GM23338 (cell line): ENCODE measurements around the gene PIK3AP1. TPM values are rescaled to one million over a fixed set of nuclear protein-coding genes. Genes with fewer than 3 reads are reported as not detected.

ENCODE experiments used
- ATAC-seq: fragments of 200-7000 bp; cut with Tn5 transposase; 3 replicates; pipeline ENCODE4 v1.9.1; 2020
- DNase-seq: peaks from one replicate; pipeline ENCODE4 v3.0.0-alpha.2; 2015; ENCODE audit warnings: low spot score
- H2AFZ ChIP-seq: fragments of 200-600 bp; sonication (generic); 2 replicates; pipeline ENCODE4 v1.8.0; 2016; ENCODE audit warnings: antibody characterized with exemption, mild to moderate bottlenecking, moderate library complexity
- H3F3A ChIP-seq: fragments of 200-600 bp; sonication (generic); replicated peaks from 2 replicates; pipeline ENCODE4 v1.8.0; 2017; ENCODE audit warnings: antibody characterized with exemption, mixed run types, low read depth
- H3K27ac ChIP-seq: fragments of 200-600 bp; sonication (generic); 2 replicates; pipeline ENCODE4 v1.6.1; 2016; ENCODE audit warnings: low read depth
- H3K27me3 ChIP-seq: fragments of 200-600 bp; sonication (generic); 2 replicates; pipeline ENCODE4 v1.8.0; 2016; ENCODE audit warnings: mild to moderate bottlenecking, mixed run types, moderate library complexity; ENCODE audit not compliant: insufficient read depth
- H3K36me3 ChIP-seq: fragments of 200-600 bp; sonication (generic); 2 replicates; pipeline ENCODE4 v1.8.0; 2016; ENCODE audit warnings: mild to moderate bottlenecking; ENCODE audit not compliant: insufficient read depth
- H3K4me1 ChIP-seq: fragments of 200-600 bp; sonication (generic); 2 replicates; pipeline ENCODE4 v1.8.0; 2016; ENCODE audit warnings: mild to moderate bottlenecking, moderate library complexity; ENCODE audit not compliant: insufficient read depth
- H3K4me2 ChIP-seq: fragments of 200-600 bp; sonication (generic); 2 replicates; pipeline ENCODE4 v1.7.1; 2017; ENCODE audit warnings: mixed run types
- H3K4me3 ChIP-seq: fragments of 200-600 bp; sonication (generic); 2 replicates; pipeline ENCODE4 v1.6.1; 2016; ENCODE audit warnings: mixed run types
- H3K79me2 ChIP-seq: fragments of 200-600 bp; sonication (generic); replicated peaks from 2 replicates; pipeline ENCODE4 v1.8.0; 2017; ENCODE audit warnings: mild to moderate bottlenecking; ENCODE audit not compliant: insufficient read depth
- H3K9me2 ChIP-seq: fragments of 200-600 bp; sonication (generic); 2 replicates; pipeline ENCODE4 v1.8.0; 2017; ENCODE audit not compliant: insufficient read depth
- H4K20me1 ChIP-seq: fragments of 200-600 bp; sonication (generic); replicated peaks from 2 replicates; pipeline ENCODE4 v1.8.0; 2017; ENCODE audit warnings: mild to moderate bottlenecking; ENCODE audit not compliant: insufficient read depth
- H3K27ac Mint-ChIP-seq: 2 replicates; pipeline ENCODE4 v1.8.0; 2020; ENCODE audit warnings: inconsistent platforms, mild to moderate bottlenecking, moderate library complexity, mixed read lengths
- H3K27me3 Mint-ChIP-seq: 3 replicates; pipeline ENCODE4 v1.8.0; 2022; ENCODE audit warnings: low read depth, mild to moderate bottlenecking, moderate library complexity, mixed read lengths, inconsistent platforms; ENCODE audit not compliant: insufficient read depth, poor library complexity
- H3K36me3 Mint-ChIP-seq: 3 replicates; pipeline ENCODE4 v1.8.0; 2021; ENCODE audit warnings: low read depth, mild to moderate bottlenecking, inconsistent platforms, moderate library complexity, mixed read lengths
- H3K4me1 Mint-ChIP-seq: 3 replicates; pipeline ENCODE4 v1.8.0; 2020; ENCODE audit warnings: mild to moderate bottlenecking, inconsistent platforms, mixed read lengths
- H3K4me3 Mint-ChIP-seq: 3 replicates; pipeline ENCODE4 v1.8.0; 2021; ENCODE audit warnings: moderate library complexity, mild to moderate bottlenecking, inconsistent platforms, mixed read lengths
- H3K9me3 Mint-ChIP-seq: 3 replicates; pipeline ENCODE4 v1.8.0; 2020; ENCODE audit warnings: moderate library complexity, mild to moderate bottlenecking, inconsistent platforms, mixed read lengths
- CREB1 ChIP-seq: fragments of 250-450 bp; sonication (Bioruptor Pico); IDR thresholded peaks from 2 replicates; pipeline ENCODE4 v1.5.0; 2020; ENCODE audit warnings: low read depth, mild to moderate bottlenecking, moderate library complexity
- EZH2 ChIP-seq: fragments of 200-600 bp; sonication (generic); IDR thresholded peaks from one replicate; pipeline ENCODE4 v1.8.0; 2017; ENCODE audit warnings: antibody characterized with exemption, mild to moderate bottlenecking, low read depth; ENCODE audit not compliant: unreplicated experiment
- EZH2phosphoT487 ChIP-seq: fragments of 200-600 bp; sonication (generic); IDR thresholded peaks from one replicate; pipeline ENCODE4 v1.8.1; 2018; ENCODE audit warnings: antibody characterized with exemption; ENCODE audit not compliant: unreplicated experiment
- JUNB ChIP-seq: IDR thresholded peaks from one replicate; pipeline ENCODE4 v1.6.1; 2016; ENCODE audit warnings: antibody characterized with exemption; ENCODE audit not compliant: unreplicated experiment
- NANOG ChIP-seq: IDR thresholded peaks from 2 replicates; pipeline ENCODE4 v1.6.1; 2016; ENCODE audit warnings: antibody characterized with exemption, borderline replicate concordance
- POLR2AphosphoS5 ChIP-seq: IDR thresholded peaks from 2 replicates; pipeline ENCODE4 v1.6.1; 2016; ENCODE audit warnings: antibody characterized with exemption, low read depth
- STAT1 ChIP-seq: IDR thresholded peaks from one replicate; pipeline ENCODE4 v1.6.1; 2016; ENCODE audit warnings: antibody characterized with exemption; ENCODE audit not compliant: unreplicated experiment
- ZNF114 ChIP-seq: fragments of 250-450 bp; sonication (Bioruptor Pico); IDR thresholded peaks from 2 replicates; pipeline ENCODE4 v1.5.0; 2020; ENCODE audit warnings: mild to moderate bottlenecking, moderate library complexity
- ZNF331 ChIP-seq: fragments of 250-450 bp; sonication (Bioruptor Pico); IDR thresholded peaks from 2 replicates; pipeline ENCODE4 v1.5.0; 2020; ENCODE audit warnings: low read depth, mild to moderate bottlenecking, moderate library complexity
- polyA plus RNA-seq: library from polyadenylated mRNA; unstranded; fragments of >200 nt; fragmentation: Nextera tagmentation; extraction: Ambion mirVana; gene quantifications from 2 replicates; pipeline ENCODE4 v1.2.1, GENCODE V29; 2016
- total RNA-seq: library from RNA; depleted of rRNA; stranded (reverse); fragments of >200 nt; shearing (Covaris generic); gene quantifications from 2 replicates; pipeline ENCODE4 v1.2.3, GENCODE V29; 2014
- TF ChIP-seq, protein P1 (sequence below), 2 experiments: fragments of 200-600 bp in 1 of 2; sonication (generic) in 1 of 2; conservative IDR thresholded peaks; 2 replicates each; pipeline versions ENCODE4 v1.5.1 to v1.6.1; 2016 to 2017; ENCODE audit warnings: antibody characterized with exemption in 2 of 2, low read depth in 2 of 2, mild to moderate bottlenecking in 2 of 2, moderate library complexity in 1 of 2
- TF ChIP-seq, protein P2 (sequence below): IDR thresholded peaks from one replicate; pipeline ENCODE4 v1.6.1; 2018; ENCODE audit warnings: antibody characterized with exemption; ENCODE audit not compliant: unreplicated experiment
- TF ChIP-seq, protein P3 (sequence below): IDR thresholded peaks from 2 replicates; pipeline ENCODE4 v1.6.1; 2016; ENCODE audit warnings: antibody characterized with exemption
- TF ChIP-seq, protein P4 (sequence below): fragments of 250-450 bp; sonication (Bioruptor Pico); IDR thresholded peaks from 2 replicates; pipeline ENCODE4 v1.5.0; 2020; ENCODE audit warnings: mild to moderate bottlenecking, moderate library complexity

Gene PIK3AP1
- total and polyA plus RNA-seq, 2 experiments from 2014 or later = 0.65 to 2.3 TPM

DNA sequence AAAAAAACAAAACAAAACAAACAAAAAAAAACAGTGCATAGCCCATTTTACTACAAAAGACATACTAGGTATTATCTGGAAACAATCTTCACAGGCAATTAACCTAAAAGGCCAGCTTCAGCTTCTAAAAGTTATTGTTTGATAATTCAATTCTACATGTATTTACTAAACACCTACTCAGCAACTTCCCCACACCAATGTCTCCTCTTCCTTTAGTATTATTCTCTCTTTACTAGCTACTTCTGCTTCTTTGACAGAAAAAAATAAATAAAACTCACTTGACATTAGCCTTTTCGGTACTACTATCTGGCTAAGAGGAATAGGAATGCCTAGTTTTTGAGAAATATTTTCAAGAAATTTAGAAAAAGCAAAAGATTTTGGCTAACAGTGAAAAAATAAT lies 136.3 kb downstream of the PIK3AP1 start:
- no peaks in the 10 kb centered on the region for H3K9me3 Mint-ChIP-seq
- H3K9me2 ChIP-seq = no peaks in the 10 kb centered on the region
- no peak overlapping the region for H3K4me2 ChIP-seq
- peaks cover 73% of the 10 kb centered on the region for H3K79me2 ChIP-seq
- H2AFZ ChIP-seq = no peak overlapping the region
- peaks cover 53% of the 10 kb centered on the region for H4K20me1 ChIP-seq
- no peak overlapping the region for H3K27ac ChIP-seq
- no peak overlapping the region for H3K4me3 Mint-ChIP-seq
- peaks cover 4% of the 10 kb centered on the region; the same call in 1 of the 2 replicates for H3F3A ChIP-seq
- DNase-seq = no peak
- peaks cover 2% of the 10 kb centered on the region for H3K27me3 Mint-ChIP-seq
- peaks cover 7% of the 10 kb centered on the region; the same call in 2 of the 3 replicates for H3K36me3 Mint-ChIP-seq
- H3K36me3 ChIP-seq = no peaks in the 10 kb centered on the region
- H3K27ac Mint-ChIP-seq = no peak overlapping the region
- H3K27me3 ChIP-seq = no peaks in the 10 kb centered on the region
- no peak overlapping the region for H3K4me3 ChIP-seq
- no peak for TF ChIP-seq ZNF331 (CRISPR knock-in tag)
- TF ChIP-seq ZNF114 = no peak
- no peak for TF ChIP-seq EZH2phosphoT487
- TF ChIP-seq STAT1 = no peak
- TF ChIP-seq, protein P1, sequence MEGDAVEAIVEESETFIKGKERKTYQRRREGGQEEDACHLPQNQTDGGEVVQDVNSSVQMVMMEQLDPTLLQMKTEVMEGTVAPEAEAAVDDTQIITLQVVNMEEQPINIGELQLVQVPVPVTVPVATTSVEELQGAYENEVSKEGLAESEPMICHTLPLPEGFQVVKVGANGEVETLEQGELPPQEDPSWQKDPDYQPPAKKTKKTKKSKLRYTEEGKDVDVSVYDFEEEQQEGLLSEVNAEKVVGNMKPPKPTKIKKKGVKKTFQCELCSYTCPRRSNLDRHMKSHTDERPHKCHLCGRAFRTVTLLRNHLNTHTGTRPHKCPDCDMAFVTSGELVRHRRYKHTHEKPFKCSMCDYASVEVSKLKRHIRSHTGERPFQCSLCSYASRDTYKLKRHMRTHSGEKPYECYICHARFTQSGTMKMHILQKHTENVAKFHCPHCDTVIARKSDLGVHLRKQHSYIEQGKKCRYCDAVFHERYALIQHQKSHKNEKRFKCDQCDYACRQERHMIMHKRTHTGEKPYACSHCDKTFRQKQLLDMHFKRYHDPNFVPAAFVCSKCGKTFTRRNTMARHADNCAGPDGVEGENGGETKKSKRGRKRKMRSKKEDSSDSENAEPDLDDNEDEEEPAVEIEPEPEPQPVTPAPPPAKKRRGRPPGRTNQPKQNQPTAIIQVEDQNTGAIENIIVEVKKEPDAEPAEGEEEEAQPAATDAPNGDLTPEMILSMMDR (conservative IDR thresholded peaks at IDR 0.05; ENCODE audit: low read depth in 2 of 2) = no peak
- TF ChIP-seq, protein P2, sequence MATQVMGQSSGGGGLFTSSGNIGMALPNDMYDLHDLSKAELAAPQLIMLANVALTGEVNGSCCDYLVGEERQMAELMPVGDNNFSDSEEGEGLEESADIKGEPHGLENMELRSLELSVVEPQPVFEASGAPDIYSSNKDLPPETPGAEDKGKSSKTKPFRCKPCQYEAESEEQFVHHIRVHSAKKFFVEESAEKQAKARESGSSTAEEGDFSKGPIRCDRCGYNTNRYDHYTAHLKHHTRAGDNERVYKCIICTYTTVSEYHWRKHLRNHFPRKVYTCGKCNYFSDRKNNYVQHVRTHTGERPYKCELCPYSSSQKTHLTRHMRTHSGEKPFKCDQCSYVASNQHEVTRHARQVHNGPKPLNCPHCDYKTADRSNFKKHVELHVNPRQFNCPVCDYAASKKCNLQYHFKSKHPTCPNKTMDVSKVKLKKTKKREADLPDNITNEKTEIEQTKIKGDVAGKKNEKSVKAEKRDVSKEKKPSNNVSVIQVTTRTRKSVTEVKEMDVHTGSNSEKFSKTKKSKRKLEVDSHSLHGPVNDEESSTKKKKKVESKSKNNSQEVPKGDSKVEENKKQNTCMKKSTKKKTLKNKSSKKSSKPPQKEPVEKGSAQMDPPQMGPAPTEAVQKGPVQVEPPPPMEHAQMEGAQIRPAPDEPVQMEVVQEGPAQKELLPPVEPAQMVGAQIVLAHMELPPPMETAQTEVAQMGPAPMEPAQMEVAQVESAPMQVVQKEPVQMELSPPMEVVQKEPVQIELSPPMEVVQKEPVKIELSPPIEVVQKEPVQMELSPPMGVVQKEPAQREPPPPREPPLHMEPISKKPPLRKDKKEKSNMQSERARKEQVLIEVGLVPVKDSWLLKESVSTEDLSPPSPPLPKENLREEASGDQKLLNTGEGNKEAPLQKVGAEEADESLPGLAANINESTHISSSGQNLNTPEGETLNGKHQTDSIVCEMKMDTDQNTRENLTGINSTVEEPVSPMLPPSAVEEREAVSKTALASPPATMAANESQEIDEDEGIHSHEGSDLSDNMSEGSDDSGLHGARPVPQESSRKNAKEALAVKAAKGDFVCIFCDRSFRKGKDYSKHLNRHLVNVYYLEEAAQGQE = no peak
- TF ChIP-seq POLR2AphosphoS5 = no peak
- TF ChIP-seq, protein P3, sequence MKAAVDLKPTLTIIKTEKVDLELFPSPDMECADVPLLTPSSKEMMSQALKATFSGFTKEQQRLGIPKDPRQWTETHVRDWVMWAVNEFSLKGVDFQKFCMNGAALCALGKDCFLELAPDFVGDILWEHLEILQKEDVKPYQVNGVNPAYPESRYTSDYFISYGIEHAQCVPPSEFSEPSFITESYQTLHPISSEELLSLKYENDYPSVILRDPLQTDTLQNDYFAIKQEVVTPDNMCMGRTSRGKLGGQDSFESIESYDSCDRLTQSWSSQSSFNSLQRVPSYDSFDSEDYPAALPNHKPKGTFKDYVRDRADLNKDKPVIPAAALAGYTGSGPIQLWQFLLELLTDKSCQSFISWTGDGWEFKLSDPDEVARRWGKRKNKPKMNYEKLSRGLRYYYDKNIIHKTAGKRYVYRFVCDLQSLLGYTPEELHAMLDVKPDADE = no peak
- TF ChIP-seq, protein P4, sequence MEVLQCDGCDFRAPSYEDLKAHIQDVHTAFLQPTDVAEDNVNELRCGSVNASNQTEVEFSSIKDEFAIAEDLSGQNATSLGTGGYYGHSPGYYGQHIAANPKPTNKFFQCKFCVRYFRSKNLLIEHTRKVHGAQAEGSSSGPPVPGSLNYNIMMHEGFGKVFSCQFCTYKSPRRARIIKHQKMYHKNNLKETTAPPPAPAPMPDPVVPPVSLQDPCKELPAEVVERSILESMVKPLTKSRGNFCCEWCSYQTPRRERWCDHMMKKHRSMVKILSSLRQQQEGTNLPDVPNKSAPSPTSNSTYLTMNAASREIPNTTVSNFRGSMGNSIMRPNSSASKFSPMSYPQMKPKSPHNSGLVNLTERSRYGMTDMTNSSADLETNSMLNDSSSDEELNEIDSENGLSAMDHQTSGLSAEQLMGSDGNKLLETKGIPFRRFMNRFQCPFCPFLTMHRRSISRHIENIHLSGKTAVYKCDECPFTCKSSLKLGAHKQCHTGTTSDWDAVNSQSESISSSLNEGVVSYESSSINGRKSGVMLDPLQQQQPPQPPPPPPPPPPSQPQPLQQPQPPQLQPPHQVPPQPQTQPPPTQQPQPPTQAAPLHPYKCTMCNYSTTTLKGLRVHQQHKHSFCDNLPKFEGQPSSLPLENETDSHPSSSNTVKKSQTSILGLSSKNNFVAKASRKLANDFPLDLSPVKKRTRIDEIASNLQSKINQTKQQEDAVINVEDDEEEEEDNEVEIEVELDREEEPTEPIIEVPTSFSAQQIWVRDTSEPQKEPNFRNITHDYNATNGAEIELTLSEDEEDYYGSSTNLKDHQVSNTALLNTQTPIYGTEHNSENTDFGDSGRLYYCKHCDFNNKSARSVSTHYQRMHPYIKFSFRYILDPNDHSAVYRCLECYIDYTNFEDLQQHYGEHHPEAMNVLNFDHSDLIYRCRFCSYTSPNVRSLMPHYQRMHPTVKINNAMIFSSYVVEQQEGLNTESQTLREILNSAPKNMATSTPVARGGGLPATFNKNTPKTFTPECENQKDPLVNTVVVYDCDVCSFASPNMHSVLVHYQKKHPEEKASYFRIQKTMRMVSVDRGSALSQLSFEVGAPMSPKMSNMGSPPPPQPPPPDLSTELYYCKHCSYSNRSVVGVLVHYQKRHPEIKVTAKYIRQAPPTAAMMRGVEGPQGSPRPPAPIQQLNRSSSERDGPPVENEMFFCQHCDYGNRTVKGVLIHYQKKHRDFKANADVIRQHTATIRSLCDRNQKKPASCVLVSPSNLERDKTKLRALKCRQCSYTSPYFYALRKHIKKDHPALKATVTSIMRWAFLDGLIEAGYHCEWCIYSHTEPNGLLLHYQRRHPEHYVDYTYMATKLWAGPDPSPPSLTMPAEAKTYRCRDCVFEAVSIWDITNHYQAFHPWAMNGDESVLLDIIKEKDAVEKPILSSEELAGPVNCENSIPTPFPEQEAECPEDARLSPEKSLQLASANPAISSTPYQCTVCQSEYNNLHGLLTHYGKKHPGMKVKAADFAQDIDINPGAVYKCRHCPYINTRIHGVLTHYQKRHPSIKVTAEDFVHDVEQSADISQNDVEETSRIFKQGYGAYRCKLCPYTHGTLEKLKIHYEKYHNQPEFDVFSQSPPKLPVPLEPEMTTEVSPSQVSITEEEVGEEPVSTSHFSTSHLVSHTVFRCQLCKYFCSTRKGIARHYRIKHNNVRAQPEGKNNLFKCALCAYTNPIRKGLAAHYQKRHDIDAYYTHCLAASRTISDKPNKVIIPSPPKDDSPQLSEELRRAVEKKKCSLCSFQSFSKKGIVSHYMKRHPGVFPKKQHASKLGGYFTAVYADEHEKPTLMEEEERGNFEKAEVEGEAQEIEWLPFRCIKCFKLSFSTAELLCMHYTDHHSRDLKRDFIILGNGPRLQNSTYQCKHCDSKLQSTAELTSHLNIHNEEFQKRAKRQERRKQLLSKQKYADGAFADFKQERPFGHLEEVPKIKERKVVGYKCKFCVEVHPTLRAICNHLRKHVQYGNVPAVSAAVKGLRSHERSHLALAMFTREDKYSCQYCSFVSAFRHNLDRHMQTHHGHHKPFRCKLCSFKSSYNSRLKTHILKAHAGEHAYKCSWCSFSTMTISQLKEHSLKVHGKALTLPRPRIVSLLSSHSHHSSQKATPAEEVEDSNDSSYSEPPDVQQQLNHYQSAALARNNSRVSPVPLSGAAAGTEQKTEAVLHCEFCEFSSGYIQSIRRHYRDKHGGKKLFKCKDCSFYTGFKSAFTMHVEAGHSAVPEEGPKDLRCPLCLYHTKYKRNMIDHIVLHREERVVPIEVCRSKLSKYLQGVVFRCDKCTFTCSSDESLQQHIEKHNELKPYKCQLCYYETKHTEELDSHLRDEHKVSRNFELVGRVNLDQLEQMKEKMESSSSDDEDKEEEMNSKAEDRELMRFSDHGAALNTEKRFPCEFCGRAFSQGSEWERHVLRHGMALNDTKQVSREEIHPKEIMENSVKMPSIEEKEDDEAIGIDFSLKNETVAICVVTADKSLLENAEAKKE (CRISPR knock-in tag) = no peak
- no peak for TF ChIP-seq NANOG
- TF ChIP-seq JUNB = no peak
- TF ChIP-seq CREB1 (CRISPR knock-in tag) = no peak
- TF ChIP-seq EZH2 = no peak
- H3K4me1 Mint-ChIP-seq = peaks cover 32% of the 10 kb centered on the region
- ATAC-seq = no peak
- H3K4me1 ChIP-seq = peaks cover 35% of the 10 kb centered on the region
